Suprapubic skin (tissue), 3 donors: ENCODE data around the gene NAA10.

ENCODE experiments used
- POLR2A ChIP-seq, 2 donors: fragments of 450-650 bp; IDR thresholded peaks; one replicate each; pipeline ENCODE4 v1.6.1; 2017; ENCODE audit warnings: antibody characterized with exemption in 2 of 2, mild to moderate bottlenecking in 2 of 2, moderate library complexity in 2 of 2
- TF ChIP-seq, protein P1 (sequence below), 2 donors: fragments of 200-600 bp in 1 of 2; fragments of 450-650 bp in 1 of 2; sonication (generic) in 1 of 2; IDR thresholded peaks; one replicate each; pipeline ENCODE4 v1.5.1; 2016 to 2019; ENCODE audit warnings: antibody characterized with exemption in 2 of 2, mild to moderate bottlenecking in 1 of 2, moderate library complexity in 1 of 2

- TF ChIP-seq POLR2A (IDR thresholded peaks at IDR 0.05): no peak
- TF ChIP-seq, protein P1, sequence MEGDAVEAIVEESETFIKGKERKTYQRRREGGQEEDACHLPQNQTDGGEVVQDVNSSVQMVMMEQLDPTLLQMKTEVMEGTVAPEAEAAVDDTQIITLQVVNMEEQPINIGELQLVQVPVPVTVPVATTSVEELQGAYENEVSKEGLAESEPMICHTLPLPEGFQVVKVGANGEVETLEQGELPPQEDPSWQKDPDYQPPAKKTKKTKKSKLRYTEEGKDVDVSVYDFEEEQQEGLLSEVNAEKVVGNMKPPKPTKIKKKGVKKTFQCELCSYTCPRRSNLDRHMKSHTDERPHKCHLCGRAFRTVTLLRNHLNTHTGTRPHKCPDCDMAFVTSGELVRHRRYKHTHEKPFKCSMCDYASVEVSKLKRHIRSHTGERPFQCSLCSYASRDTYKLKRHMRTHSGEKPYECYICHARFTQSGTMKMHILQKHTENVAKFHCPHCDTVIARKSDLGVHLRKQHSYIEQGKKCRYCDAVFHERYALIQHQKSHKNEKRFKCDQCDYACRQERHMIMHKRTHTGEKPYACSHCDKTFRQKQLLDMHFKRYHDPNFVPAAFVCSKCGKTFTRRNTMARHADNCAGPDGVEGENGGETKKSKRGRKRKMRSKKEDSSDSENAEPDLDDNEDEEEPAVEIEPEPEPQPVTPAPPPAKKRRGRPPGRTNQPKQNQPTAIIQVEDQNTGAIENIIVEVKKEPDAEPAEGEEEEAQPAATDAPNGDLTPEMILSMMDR (IDR thresholded peaks at IDR 0.05): no peak
Measured at GRCh38 chrX:153964105-153964504, 29.3 kb upstream of the NAA10 start.
